Measurements from ENCODE around the gene BCL11A.
"Not testable (repeated sequence)": the region's sequence is repeated elsewhere in the genome, so short reads cannot be mapped to it uniquely, and the experiment has no call there.

The BCL11A gene

GRCh38 chr2:60432035-60432601, 121.3 kb downstream of the BCL11A start:
- DNase-seq (ENCODE audit: low spot score), result no peak

DNA sequence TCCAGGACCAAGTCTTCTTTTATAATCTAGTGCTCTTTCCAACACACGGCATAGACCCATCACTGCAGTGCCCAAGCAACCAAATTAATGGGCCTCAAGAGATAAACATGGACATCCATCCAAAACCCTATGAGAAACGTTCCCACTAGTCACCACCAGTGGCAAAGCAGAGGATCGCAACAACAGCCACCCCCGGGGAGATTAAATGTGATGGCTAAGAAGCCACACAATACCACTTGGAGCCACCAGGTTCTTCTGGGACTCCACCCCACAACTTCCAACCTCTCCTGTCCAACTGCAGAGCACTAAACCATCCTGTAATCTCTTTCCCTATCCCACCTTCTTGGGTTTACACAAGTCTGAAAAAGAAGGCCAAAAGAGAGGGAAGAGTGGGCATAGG, 123.8 kb downstream of the BCL11A start:
- DNase-seq (ENCODE audit: low spot score), result no peak

GRCh38 chr2:60426880-60427279, 126.6 kb downstream of the BCL11A start:
- no peak for DNase-seq (ENCODE audit: low spot score)

DNA sequence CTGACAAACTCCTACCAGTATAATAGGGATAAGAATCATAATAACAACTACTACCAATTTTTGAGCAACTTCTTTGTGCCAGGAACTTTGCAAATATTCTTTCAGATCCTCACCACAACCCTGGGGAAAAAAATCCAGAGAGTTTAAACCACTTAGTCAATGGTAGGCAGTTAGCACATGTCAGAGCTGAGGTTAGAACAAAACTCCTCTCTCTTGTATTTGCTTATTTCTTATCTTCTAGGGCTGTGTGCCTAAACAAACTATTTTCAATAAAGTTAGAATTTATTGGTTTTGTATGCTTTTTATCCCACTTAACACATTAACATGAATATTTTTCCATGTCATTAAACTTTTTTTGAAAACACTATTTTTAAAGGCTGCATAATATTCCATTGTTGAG, 127.1 kb downstream of the BCL11A start:
- DNase-seq (ENCODE audit: low spot score), result no peak

DNA sequence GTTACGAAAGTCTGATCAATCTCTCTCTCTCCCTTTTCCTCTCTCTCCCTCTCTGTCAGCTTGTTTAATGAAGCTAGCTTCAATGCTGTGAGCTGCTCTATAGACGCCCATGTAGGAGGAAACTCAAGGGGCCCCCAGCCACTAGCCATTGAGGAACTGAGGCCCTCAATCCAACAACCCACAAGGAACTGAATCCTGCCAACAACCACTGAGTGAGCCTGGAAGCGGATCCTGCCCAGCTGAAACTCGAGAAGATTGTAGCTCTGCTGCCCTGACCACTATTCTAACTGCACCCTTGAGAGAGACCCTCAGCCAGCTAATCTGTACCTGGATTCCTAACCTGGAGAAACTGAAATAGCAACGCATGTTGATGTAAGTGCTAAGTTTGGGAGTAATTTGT, 129.2 kb downstream of the BCL11A start:
- DNase-seq (ENCODE audit: low spot score), result no peak

DNA sequence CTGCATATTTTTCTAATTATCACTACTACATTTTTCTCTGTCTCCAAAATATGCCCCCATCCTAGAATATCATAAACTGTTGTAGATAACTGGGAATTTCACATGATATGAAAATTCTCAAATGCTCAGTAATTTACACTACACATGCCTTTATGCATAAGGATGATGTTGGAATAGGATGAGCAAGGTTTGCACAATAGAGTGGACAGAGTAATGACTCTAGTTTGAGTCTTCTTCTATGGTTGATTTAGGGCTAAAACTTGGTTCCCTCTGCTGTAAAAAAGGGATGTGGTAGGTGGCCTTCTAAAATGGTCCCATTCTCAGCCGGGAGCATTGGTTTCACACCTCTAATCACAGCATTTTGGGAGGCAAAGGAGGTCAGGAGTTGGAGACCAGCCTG, 129.9 kb downstream of the BCL11A start:
- no peak for DNase-seq (ENCODE audit: low spot score)

GRCh38 chr2:60422826-60423483, 130.5 kb downstream of the BCL11A start:
- DNase-seq (ENCODE audit: low spot score), result no peak

DNA sequence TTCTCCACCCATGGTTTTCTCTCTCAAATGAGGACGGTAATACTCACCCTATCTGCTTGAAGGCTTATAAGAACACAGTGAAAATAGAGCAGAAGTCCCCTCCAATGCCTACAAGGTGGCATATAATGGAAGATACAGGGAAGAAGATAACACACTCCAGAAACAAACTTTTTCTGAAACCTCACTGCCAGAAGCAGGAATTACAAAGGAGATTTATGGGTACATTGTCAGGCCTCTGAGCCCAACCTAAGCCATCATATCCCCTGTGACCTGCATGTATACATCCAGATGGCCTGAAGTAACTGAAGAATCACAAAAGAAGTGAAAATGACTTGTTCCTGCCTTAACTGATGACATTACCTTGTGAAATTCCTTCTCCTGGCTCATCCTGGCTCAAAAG, 136.2 kb downstream of the BCL11A start:
- DNase-seq (ENCODE audit: low spot score), result not testable (repeated sequence)

- DNase-seq (ENCODE audit: low spot score), result no peak
Measured at GRCh38 chr2:60416221-60417008, 137.0 kb downstream of the BCL11A start.

DNA sequence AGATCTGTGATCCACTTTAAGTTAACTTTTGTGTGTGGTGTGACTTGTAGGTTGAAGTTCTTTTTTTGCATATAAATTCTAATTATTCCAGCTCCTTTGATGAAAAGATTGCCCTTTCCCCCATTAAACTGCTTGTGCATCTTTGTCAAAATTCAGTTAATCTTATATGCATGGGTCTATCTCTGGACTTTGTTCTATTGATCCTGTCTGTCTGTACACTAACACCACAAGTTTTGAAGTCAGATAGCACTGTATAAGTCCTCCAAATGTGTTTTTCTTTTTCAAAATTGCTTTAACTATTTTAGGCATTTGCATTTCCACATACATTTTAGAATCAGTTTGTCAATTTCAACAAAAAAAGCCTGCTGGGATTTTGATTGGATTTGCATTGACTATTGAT, 137.6 kb downstream of the BCL11A start:
- no peak for DNase-seq (ENCODE audit: low spot score)

- no peak for DNase-seq (ENCODE audit: low spot score)
Measured at GRCh38 chr2:60414495-60415138, 138.8 kb downstream of the BCL11A start.

GRCh38 chr2:60413814-60414168, 139.7 kb downstream of the BCL11A start:
- DNase-seq (ENCODE audit: low spot score), result no peak

DNA sequence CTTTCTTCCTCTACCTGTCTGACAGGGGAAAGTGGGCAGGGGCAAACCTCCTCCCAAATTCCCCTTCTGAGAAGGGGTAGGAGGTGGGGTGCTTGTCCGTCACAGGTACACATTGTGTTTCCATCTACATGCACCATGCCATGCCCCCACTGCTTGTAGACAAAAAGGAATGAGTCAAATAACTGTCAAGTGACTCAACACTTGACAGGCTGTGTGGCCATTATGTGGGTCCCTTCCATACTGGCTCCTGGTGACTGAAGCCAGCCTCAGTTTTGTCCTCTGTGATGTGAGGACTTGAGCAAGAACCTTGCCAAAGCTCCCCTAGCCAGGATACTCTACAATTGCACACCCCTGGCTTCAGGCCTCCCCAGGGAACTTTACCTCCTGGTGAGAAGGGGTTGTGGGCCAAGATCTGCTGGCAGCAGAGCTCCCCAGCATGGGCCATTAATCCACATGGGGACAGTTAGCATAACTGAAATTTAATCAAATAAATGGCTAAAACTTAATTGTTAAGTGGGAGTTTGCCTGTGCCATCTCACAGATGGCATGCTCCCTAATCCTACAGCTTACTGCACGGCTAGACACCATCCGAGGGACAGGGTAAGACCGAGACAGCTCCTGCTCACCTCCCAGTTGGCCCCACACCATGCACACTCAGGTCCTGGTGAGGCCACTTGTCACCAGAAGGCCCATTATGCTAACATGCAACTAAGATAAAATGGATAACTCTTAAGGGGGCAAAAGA, 140.2 kb downstream of the BCL11A start:
- DNase-seq (ENCODE audit: low spot score), result no peak

- no peak for DNase-seq (ENCODE audit: low spot score)
Measured at GRCh38 chr2:60412620-60413019, 140.8 kb downstream of the BCL11A start.

DNA sequence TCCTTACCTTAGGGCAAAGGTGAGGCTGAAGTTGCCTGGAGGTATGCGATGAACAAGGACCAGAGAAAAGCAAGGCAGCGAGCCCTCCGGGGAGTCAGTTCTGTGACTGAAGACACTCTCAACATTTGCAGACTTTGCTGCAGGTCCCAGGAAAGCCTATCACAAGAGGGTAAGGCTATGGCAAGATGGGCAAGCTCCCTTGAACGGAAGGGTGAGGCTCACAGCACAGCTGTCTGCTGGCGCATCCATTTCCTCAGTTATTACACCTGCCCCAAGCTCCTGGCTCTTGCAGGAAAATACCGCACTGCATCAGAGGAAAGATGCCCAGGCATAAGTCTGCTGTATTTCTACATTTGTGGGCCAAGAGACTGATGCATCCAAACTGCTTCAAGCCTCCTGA, 141.4 kb downstream of the BCL11A start:
- DNase-seq (ENCODE audit: low spot score), result no peak

GRCh38 chr2:60411295-60411694, 142.2 kb downstream of the BCL11A start:
- DNase-seq (ENCODE audit: low spot score), result no peak

- no peak for DNase-seq (ENCODE audit: low spot score)
Measured at GRCh38 chr2:60410456-60411146, 142.9 kb downstream of the BCL11A start.

DNA sequence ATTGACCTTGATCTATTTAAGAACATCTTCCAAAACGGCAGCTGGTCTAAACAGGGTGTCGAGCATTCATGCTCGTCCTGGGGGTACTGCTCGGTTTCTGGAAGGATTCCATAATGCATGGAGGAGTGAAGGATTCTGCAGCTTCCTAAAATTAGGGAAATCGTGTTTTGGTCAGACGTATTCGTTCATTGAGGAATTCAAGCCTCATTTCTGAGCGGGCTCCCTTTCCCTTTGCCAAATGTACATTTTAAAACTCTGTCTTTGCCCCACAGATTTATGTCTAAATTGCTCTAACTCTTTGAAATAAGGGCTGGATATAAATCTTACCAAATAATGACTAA, 144.0 kb downstream of the BCL11A start:
- no peak for DNase-seq (ENCODE audit: low spot score)

- DNase-seq (ENCODE audit: low spot score), result no peak
Measured at GRCh38 chr2:60408811-60409530, 144.5 kb downstream of the BCL11A start.

- DNase-seq (ENCODE audit: low spot score), result no peak
Measured at GRCh38 chr2:60408207-60408606, 145.2 kb downstream of the BCL11A start.

DNA sequence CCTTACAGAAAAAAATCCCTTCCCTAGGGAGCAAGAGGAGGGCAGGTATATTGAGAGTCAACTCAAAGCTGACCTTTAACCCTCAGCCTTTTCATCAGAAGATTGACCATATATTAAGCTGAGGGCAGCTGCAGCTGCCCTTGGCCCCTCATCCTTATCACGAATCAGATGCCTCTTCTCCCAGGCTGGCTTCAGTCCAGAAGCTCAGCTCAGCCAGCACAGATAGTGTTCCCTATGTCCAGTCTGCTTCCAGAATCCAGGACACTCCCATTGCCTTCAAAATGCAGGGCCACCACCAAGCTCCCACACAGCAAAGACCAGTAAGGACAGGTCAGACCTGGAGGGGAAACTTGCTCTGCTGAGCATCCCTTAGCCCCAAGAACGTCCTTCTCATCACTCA, 146.1 kb downstream of the BCL11A start:
- DNase-seq (ENCODE audit: low spot score), result no peak
